ENCODE results near the gene IFITM2.

Gene IFITM2

DNA sequence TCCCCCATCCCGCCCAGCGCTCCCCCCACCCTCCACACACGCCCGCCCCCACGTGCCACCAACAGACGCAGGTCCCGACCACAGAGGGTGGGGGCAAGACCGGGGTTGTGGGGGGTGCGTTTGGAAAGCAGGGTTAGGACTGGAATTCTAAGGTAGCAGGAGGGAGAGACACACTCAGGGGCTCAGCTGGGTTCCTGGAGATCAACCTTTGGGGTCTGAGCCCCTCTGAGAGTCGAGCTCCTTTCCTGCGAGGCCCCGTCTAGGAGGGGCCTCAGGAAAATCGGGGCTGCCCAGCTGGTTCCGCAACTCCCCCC lies 18.3 kb upstream of the IFITM2 start:
- Histone ChIP-seq H3K4me3 (ENCODE audit: extremely low read depth, insufficient read depth, low read length, poor library complexity, severe bottlenecking) (peak overlapping the region; percentile 54), H3K4me1 (ENCODE audit: control insufficient read depth, insufficient read depth, low read length, poor library complexity, severe bottlenecking) (peaks cover 9% of the 10 kb centered on the region), H3K9me3 (ENCODE audit: control insufficient read depth, low read length) (no peaks in the 10 kb centered on the region), H3K36me3 (ENCODE audit: control insufficient read depth, insufficient read depth, low read length) (peaks cover 12% of the 10 kb centered on the region), H3K27ac (ENCODE audit: low read depth, low read length, severe bottlenecking) (no peak overlapping the region)
- 57 to 72% methylated on average over 6 to 9 of the region's 14 CpGs for whole genome bisulfite sequencing, 2 experiments (ENCODE audit: insufficient coverage in 2 of 2)

DNA sequence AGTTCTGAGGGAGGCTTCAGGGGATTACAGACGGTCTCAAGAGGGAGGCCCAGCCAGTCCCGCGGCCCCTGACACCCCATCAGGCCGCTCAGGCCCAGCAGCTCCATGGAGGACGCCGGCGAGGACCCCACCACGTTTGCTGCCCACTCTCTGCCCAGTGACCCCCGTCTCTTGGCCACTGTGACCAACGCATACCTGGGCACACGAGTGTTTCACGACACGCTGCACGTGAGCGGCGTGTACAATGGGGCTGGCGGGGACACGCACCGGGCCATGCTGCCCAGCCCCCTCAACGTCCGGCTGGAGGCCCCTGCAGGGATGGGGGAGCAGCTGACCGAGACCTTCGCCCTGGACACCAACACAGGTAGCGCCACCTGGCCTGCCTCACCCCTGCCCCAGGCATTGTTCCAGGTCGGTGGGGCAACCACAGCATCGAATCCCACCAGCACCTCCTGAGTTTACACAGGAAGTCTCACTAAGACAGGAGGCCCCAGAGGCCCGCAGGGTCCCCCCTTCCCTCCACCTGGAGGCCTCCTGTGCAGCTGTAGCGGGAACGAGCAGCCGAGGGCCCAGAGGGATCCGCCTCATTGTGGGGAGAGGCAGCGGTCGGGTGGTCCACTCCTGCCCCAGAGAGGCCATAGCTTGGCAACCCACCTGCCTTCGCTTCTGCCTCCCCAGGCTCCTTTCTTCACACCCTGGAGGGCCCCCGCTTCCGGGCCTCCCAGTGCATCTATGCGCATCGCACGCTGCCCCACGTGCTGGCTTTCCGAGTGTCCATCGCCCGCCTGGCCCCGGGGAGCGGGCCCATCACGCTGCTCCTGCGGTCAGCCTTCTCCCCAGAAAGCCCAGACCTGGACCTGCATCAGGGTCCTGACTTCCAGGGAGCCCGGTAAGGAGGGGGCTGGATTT lies 17.6 kb upstream of the IFITM2 start:
- Histone ChIP-seq H3K27ac (ENCODE audit: low read depth, low read length, severe bottlenecking) (no peak overlapping the region), H3K9me3 (ENCODE audit: control insufficient read depth, low read length) (no peaks in the 10 kb centered on the region), H3K4me3 (ENCODE audit: extremely low read depth, insufficient read depth, low read length, poor library complexity, severe bottlenecking) (peak overlapping the region; percentile 54), H3K4me1 (ENCODE audit: control insufficient read depth, insufficient read depth, low read length, poor library complexity, severe bottlenecking) (peaks cover 9% of the 10 kb centered on the region), H3K36me3 (ENCODE audit: control insufficient read depth, insufficient read depth, low read length) (peaks cover 12% of the 10 kb centered on the region)
- 91 to 92% methylated on average over 38 to 48 of the region's 48 CpGs for WGBS, 2 experiments (ENCODE audit: insufficient coverage in 2 of 2)

- H3K27ac ChIP-seq (ENCODE audit: low read depth, low read length, severe bottlenecking): no peak overlapping the region
- no peaks in the 10 kb centered on the region for H3K9me3 ChIP-seq (ENCODE audit: control insufficient read depth, low read length)
- WGBS, 2 experiments (ENCODE audit: insufficient coverage in 2 of 2): 93 to 97% methylated on average over 8 to 13 of the region's 13 CpGs
- H3K4me3 ChIP-seq (ENCODE audit: extremely low read depth, insufficient read depth, low read length, poor library complexity, severe bottlenecking): no peak overlapping the region
- peaks cover 12% of the 10 kb centered on the region for H3K36me3 ChIP-seq (ENCODE audit: control insufficient read depth, insufficient read depth, low read length)
- H3K4me1 ChIP-seq (ENCODE audit: control insufficient read depth, insufficient read depth, low read length, poor library complexity, severe bottlenecking): peaks cover 9% of the 10 kb centered on the region
These were observed 16.9 kb upstream of the IFITM2 start for GRCh38 chr11:290621-291231.

DNA sequence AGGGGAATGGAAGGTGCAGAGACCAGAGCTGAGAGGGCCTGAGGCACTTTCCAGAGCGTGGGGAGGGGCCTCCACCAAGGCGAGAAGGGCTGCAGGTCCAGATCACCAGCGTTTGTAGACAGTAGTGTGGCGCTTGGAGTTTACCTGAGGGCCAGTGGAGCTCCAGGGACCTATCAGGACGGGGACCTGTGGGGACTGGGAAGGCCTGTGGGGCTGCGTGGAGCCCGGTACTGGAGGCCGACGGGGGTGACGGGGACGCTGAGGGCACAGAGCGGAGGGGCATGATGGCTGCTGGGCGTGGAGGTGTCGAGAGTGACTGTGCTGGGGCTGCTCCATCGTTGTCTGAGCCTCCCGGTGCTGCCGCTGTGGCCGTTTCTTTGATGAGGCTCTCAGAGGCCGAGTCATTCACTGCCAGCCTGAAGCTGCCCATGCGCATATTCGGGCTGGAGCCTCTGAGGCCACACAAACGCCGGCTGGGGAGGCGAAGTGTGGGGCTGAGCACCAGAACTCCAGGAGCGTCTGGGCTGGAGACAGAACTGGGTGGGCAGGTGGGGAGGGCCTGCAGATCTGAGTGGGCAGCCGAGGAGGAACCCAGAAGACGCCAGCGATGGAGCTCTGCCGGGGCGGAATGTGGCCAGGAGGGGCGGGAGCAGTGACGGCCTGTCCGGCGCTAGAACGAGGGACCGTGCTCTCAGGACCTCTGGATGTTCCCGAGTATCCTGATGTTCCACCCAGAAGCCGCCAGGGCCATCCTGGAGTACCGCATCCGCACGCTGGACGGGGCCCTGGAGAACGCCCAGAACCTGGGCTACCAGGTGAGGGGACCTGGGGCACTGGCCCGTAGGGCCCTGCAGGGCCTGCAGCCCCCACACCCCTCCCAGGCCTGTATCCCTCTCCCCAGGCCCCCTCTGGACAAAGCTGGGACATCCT lies 16.1 kb upstream of the IFITM2 start:
- 72 to 74% methylated on average over 40 to 44 of the region's 44 CpGs for whole genome bisulfite sequencing, 2 experiments (ENCODE audit: insufficient coverage in 2 of 2)
- Histone ChIP-seq H3K4me3 (ENCODE audit: extremely low read depth, insufficient read depth, low read length, poor library complexity, severe bottlenecking) (no peak overlapping the region), H3K36me3 (ENCODE audit: control insufficient read depth, insufficient read depth, low read length) (peaks cover 12% of the 10 kb centered on the region), H3K27ac (ENCODE audit: low read depth, low read length, severe bottlenecking) (no peak overlapping the region), H3K9me3 (ENCODE audit: control insufficient read depth, low read length) (no peaks in the 10 kb centered on the region), H3K4me1 (ENCODE audit: control insufficient read depth, insufficient read depth, low read length, poor library complexity, severe bottlenecking) (peaks cover 9% of the 10 kb centered on the region)

- H3K27ac ChIP-seq (ENCODE audit: low read depth, low read length, severe bottlenecking): no peak overlapping the region
- H3K4me1 ChIP-seq (ENCODE audit: control insufficient read depth, insufficient read depth, low read length, poor library complexity, severe bottlenecking): peaks cover 9% of the 10 kb centered on the region
- peaks cover 12% of the 10 kb centered on the region for H3K36me3 ChIP-seq (ENCODE audit: control insufficient read depth, insufficient read depth, low read length)
- 97% methylated on average over 22 to 29 of the region's 29 CpGs for WGBS, 2 experiments (ENCODE audit: insufficient coverage in 2 of 2)
- H3K9me3 ChIP-seq (ENCODE audit: control insufficient read depth, low read length): no peaks in the 10 kb centered on the region
- no peak overlapping the region for H3K4me3 ChIP-seq (ENCODE audit: extremely low read depth, insufficient read depth, low read length, poor library complexity, severe bottlenecking)
These were observed 15.2 kb upstream of the IFITM2 start for GRCh38 chr11:292211-293121.

DNA sequence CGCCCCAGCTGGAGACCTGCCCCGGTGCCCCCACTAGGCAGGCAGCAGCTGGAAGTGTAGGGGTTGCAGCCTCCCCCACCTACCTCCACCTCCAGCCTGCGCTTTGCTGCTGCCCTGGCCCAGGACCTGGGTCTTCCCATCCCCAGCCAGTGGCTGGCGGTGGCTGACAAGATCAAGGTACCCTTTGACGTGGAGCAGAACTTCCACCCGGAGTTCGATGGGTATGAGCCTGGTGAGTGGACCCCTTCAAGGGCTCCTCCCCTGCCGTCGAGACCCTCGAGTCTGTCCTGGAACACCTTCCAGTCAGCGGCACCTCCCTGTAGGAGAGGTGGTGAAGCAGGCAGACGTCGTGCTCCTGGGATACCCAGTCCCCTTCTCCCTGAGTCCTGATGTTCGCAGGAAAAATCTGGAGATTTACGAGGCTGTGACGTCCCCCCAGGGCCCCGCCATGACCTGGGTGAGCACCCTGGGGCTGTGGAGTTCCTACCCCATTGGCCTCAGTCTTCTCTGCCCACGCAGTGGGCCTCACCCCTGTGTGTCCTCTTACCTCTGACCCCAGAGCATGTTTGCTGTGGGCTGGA lies 14.3 kb upstream of the IFITM2 start:
- Histone ChIP-seq H3K9me3 (ENCODE audit: control insufficient read depth, low read length) (no peaks in the 10 kb centered on the region), H3K4me3 (ENCODE audit: extremely low read depth, insufficient read depth, low read length, poor library complexity, severe bottlenecking) (no peak overlapping the region), H3K36me3 (ENCODE audit: control insufficient read depth, insufficient read depth, low read length) (peaks cover 12% of the 10 kb centered on the region), H3K4me1 (ENCODE audit: control insufficient read depth, insufficient read depth, low read length, poor library complexity, severe bottlenecking) (peaks cover 9% of the 10 kb centered on the region), H3K27ac (ENCODE audit: low read depth, low read length, severe bottlenecking) (no peak overlapping the region)
- 93 to 96% methylated on average over 14 to 15 of the region's 18 CpGs for WGBS, 2 experiments (ENCODE audit: insufficient coverage in 2 of 2)

DNA sequence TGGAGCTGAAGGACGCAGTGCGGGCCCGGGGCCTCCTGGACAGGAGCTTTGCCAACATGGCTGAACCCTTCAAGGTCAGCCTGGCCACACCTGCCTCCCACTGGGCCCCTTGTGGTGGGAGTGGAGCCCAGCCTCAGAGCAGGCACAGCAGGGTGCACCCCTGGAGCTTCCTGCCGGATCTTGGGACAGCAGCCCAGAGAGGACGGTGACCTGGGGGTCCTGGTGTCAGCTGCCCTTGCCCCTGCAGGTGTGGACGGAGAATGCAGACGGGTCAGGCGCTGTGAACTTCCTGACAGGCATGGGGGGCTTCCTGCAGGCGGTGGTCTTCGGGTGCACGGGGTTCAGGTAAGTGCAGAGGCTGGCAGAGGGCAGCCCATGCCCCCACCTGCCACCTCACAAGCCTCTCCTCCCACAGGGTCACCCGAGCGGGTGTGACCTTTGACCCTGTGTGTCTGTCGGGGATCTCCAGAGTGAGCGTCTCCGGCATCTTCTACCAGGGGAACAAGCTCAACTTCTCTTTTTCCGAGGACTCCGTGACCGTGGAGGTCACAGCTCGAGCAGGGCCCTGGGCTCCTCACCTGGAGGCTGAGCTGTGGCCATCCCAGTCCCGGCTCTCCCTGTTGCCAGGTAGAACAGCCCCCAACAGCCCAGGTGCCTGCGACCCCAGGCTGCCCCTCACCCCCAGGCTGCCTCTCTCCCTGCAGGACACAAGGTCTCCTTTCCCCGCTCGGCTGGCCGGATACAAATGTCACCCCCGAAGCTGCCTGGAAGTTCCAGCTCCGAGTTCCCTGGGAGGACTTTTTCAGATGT lies 13.6 kb upstream of the IFITM2 start:
- H3K4me3 ChIP-seq (ENCODE audit: extremely low read depth, insufficient read depth, low read length, poor library complexity, severe bottlenecking): no peak overlapping the region
- no peaks in the 10 kb centered on the region for H3K9me3 ChIP-seq (ENCODE audit: control insufficient read depth, low read length)
- no peak overlapping the region for H3K27ac ChIP-seq (ENCODE audit: low read depth, low read length, severe bottlenecking)
- WGBS, 2 experiments (ENCODE audit: insufficient coverage in 2 of 2): 91 to 94% methylated on average over 21 to 24 of the region's 27 CpGs
- H3K36me3 ChIP-seq (ENCODE audit: control insufficient read depth, insufficient read depth, low read length): peaks cover 12% of the 10 kb centered on the region
- H3K4me1 ChIP-seq (ENCODE audit: control insufficient read depth, insufficient read depth, low read length, poor library complexity, severe bottlenecking): peaks cover 9% of the 10 kb centered on the region

GRCh38 chr11:294780-295179 lies 12.8 kb upstream of the IFITM2 start:
- Histone ChIP-seq H3K27ac (ENCODE audit: low read depth, low read length, severe bottlenecking) (no peak overlapping the region), H3K36me3 (ENCODE audit: control insufficient read depth, insufficient read depth, low read length) (peaks cover 12% of the 10 kb centered on the region), H3K4me1 (ENCODE audit: control insufficient read depth, insufficient read depth, low read length, poor library complexity, severe bottlenecking) (peaks cover 6% of the 10 kb centered on the region), H3K4me3 (ENCODE audit: extremely low read depth, insufficient read depth, low read length, poor library complexity, severe bottlenecking) (no peak overlapping the region), H3K9me3 (ENCODE audit: control insufficient read depth, low read length) (no peaks in the 10 kb centered on the region)
- 93 to 97% methylated on average over 10 to 12 of the region's 16 CpGs for WGBS, 2 experiments (ENCODE audit: insufficient coverage in 2 of 2)

Measured in mesodermal cell (in vitro differentiated cells).